PFSK-1 (cell line): ENCODE measurements around the gene MPST.

Experiments
- FOXP2 ChIP-seq: optimal IDR thresholded peaks from 2 replicates; pipeline ENCODE3; 2011; ENCODE audit warnings: borderline replicate concordance, control low read depth, inconsistent platforms; ENCODE audit not compliant: insufficient read depth; ENCODE audit errors: extremely low read length, extremely low read depth
- POLR2AphosphoS5 ChIP-seq: IDR thresholded peaks from 2 replicates; pipeline ENCODE4 v1.6.1; 2012; ENCODE audit warnings: low read depth, mild to moderate bottlenecking, control low read depth, low read length, moderate library complexity
- SIN3A ChIP-seq: IDR thresholded peaks from 2 replicates; pipeline ENCODE4 v1.6.1; 2012; ENCODE audit warnings: mild to moderate bottlenecking, low read length, moderate library complexity, borderline replicate concordance; ENCODE audit not compliant: insufficient read depth
- TAF1 ChIP-seq: IDR thresholded peaks from 2 replicates; pipeline ENCODE4 v1.6.1; 2012; ENCODE audit warnings: low read length, control low read depth, borderline replicate concordance; ENCODE audit not compliant: insufficient read depth
- TF ChIP-seq, protein P1 (sequence below), 2 experiments: IDR thresholded peaks; 2 replicates each; pipeline versions ENCODE4 v1.6.1 to v1.8.0; 2011 to 2012; ENCODE audit warnings: low read depth in 2 of 2, low read length in 2 of 2, control low read depth in 1 of 2, inconsistent platforms in 1 of 2, mild to moderate bottlenecking in 1 of 2, moderate library complexity in 1 of 2; ENCODE audit not compliant: insufficient read depth in 1 of 2

Gene MPST

DNA sequence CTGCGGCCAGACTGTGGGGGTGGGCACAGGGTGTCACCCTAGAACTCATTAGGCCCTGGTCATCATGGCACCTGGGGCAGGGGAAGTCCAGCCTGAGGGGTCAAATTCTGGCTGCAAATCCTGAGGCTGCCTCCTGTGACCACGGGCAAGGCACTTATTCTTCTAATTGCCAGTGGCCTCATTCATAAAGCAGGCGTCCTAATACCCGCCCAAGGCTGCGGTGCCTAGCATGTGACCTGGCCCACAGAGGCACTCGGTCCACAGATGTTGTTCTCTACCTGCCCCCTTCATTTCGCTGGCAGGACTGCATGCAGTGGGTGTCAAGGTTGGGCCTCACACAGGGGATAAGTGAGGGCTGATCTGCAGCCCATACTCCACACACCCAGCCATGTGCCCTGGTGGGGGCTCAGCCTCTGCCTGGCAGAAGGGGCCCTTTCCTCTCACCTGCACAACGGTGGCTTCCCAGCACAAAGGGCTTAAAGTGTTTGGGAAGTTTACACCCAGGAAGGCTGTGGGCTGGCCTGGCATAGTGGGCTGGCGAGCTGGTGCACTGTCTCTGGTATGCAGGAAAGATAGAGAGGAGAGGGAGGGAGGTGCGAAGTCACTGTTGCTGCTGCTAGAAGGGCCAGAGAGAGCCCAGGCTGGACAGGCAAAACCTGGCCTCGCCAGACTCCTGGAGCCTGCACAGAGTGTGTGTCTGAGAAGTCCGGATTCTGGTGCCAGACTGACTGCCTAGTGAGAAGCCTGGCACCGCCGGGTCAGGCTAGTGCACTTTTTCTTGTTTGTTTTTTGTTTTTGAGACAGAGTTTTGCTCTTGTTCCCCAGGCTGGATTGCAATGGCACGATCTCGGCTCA, 3.2 kb downstream of the MPST start:
- no peak for TF ChIP-seq FOXP2
- no peak for TF ChIP-seq SIN3A
- TF ChIP-seq POLR2AphosphoS5, result no peak
- TF ChIP-seq, protein P1, sequence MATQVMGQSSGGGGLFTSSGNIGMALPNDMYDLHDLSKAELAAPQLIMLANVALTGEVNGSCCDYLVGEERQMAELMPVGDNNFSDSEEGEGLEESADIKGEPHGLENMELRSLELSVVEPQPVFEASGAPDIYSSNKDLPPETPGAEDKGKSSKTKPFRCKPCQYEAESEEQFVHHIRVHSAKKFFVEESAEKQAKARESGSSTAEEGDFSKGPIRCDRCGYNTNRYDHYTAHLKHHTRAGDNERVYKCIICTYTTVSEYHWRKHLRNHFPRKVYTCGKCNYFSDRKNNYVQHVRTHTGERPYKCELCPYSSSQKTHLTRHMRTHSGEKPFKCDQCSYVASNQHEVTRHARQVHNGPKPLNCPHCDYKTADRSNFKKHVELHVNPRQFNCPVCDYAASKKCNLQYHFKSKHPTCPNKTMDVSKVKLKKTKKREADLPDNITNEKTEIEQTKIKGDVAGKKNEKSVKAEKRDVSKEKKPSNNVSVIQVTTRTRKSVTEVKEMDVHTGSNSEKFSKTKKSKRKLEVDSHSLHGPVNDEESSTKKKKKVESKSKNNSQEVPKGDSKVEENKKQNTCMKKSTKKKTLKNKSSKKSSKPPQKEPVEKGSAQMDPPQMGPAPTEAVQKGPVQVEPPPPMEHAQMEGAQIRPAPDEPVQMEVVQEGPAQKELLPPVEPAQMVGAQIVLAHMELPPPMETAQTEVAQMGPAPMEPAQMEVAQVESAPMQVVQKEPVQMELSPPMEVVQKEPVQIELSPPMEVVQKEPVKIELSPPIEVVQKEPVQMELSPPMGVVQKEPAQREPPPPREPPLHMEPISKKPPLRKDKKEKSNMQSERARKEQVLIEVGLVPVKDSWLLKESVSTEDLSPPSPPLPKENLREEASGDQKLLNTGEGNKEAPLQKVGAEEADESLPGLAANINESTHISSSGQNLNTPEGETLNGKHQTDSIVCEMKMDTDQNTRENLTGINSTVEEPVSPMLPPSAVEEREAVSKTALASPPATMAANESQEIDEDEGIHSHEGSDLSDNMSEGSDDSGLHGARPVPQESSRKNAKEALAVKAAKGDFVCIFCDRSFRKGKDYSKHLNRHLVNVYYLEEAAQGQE (IDR thresholded peaks at IDR 0.05; ENCODE audit: insufficient read depth in 1 of 2, low read depth in 2 of 2, low read length in 2 of 2), result no peak
- TF ChIP-seq TAF1, result no peak

DNA sequence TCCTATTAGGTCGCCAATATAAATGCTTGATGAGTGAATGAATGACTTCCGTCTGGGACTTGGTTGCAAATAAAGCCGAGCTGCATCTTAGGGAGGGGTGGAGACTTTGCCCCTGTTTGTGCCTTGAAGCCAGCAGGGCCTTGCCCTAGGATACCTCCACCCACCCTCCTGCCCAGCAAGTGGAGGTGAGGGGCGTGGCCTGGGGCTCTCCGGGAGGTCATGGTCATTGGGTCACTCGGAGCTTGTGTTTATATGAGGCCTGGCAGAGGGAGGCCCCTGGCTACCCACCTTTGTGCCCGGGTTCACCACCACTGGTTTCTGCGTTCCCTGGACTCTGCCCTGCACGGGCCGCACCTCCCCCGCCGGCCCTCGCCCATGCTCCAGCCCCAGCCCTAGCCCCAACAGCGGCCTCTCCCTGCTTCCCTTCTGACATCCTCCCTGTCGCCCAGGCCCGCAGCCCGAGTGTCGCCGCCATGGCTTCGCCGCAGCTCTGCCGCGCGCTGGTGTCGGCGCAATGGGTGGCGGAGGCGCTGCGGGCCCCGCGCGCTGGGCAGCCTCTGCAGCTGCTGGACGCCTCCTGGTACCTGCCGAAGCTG, 4.3 kb downstream of the MPST start:
- no peak for TF ChIP-seq FOXP2
- TF ChIP-seq, protein P1 (IDR thresholded peaks at IDR 0.05; ENCODE audit: insufficient read depth in 1 of 2, low read depth in 2 of 2, low read length in 2 of 2), result no peak

DNA sequence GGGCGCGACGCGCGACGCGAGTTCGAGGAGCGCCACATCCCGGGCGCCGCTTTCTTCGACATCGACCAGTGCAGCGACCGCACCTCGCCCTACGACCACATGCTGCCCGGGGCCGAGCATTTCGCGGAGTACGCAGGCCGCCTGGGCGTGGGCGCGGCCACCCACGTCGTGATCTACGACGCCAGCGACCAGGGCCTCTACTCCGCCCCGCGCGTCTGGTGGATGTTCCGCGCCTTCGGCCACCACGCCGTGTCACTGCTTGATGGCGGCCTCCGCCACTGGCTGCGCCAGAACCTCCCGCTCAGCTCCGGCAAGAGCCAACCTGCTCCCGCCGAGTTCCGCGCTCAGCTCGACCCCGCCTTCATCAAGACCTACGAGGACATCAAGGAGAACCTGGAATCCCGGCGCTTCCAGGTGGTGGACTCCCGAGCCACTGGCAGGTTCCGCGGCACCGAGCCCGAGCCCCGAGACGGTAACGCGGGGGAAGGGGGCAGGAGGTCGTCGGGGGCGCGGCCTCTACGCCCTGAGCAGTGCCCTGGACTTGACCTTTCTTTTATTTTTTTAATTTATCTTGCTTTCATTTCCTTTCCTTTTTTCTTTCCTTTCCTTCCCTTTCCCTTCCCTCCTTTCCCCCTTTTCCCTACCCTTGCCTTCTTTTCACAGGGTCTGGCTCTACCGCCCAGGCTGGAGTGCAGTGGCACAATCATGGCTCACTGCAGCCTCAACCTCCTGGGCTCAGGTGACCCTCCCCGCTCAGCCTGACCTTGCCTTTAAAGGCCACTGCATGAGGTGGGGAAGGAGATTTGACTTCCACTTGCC, 5.0 kb downstream of the MPST start:
- no peak for TF ChIP-seq TAF1

DNA sequence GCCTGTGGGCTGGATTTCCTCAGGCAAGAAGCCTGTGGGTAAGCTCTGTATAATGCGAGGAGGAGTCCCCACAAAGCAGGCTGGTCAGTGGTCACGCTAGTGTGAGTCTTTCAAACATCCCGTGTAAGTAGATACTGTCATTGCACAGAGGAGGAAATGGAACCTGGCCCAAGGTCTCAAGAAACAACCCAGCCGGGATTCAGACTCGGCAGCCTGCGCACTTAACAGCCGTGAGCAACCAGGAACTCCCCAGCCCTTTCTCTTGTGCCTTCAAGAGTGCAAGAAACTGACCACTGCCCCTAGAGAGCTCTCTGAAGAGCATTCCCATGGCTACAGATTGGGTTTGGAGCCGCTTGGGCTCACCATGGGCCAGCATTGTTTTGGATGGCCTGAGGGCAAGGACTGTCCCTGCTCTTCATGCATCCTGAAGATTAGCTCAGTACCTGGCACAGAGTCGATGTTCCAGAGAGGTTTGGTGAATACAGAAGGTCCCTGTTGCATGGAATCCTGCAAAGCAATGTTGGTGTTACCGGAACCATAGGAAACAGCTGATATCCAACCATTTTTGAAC, 6.0 kb downstream of the MPST start:
- TF ChIP-seq POLR2AphosphoS5 (no peak), SIN3A (no peak), FOXP2 (no peak), TAF1 (no peak)
- TF ChIP-seq, protein P1 (IDR thresholded peaks at IDR 0.05; ENCODE audit: insufficient read depth in 1 of 2, low read depth in 2 of 2, low read length in 2 of 2), result no peak

DNA sequence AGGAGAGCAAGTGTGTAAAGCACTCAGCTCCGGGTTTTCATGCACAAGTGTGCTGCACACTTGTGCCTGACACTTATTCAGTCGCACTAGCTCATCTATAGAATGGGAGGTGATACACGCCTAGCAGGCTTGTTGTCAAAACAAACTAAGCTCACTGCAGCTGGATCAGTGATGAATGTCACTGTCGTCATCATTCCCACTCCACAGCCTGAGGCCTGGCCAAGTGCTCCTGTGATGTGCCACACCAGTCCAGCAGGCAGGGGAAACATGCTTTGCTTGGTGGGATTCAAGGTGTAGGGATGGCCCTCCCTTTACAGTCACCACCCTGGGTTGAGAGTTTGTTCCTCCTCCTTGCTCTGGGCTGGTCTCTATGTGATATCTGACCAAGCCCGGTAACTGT, 6.8 kb downstream of the MPST start:
- TF ChIP-seq POLR2AphosphoS5 (no peak), TAF1 (no peak), SIN3A (no peak), FOXP2 (no peak)
- TF ChIP-seq, protein P1 (IDR thresholded peaks at IDR 0.05; ENCODE audit: insufficient read depth in 1 of 2, low read depth in 2 of 2, low read length in 2 of 2), result no peak
